Measurements from ENCODE around the gene COL12A1. TPM values are rescaled to one million over a fixed set of nuclear protein-coding genes. Genes with fewer than 3 reads are reported as not detected.

Gene COL12A1
- total and polyA plus RNA-seq, 2 experiments from 2014 or later = 0.32 to 0.66 TPM

DNA sequence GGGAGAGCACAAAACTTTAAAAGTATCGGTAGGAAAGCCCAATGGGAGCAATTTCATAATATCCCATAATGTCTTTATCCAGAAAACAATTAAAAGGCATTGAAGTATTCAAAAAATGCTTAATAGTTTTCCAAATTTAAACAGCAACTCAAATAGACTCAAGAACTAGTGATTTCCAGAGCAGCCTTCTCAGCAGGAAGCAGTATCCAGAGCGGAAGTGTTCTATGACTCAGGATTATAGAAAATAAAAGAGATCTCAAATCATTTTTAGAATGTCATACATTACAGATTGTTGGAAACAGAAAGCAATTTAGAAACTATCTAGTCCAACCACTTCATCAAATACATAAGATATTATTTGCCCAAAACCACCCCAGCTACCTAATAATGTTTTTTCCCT lies 79.3 kb downstream of the COL12A1 start:
- no peaks in the 10 kb centered on the region for H3K36me3 ChIP-seq
- DNase-seq (ENCODE audit: low read depth in 1 of 2, low spot score in 1 of 2) = no peak
- TF ChIP-seq CTCF (IDR thresholded peaks at IDR 0.05; ENCODE audit: low read depth, low read length) = no peak
- no peak overlapping the region for H3K4me3 ChIP-seq
- no peaks in the 10 kb centered on the region for H3K27me3 ChIP-seq
- no peak overlapping the region for H3K27ac ChIP-seq
- no peaks in the 10 kb centered on the region for H3K4me1 ChIP-seq (ENCODE audit: low read depth)
- H3K9me3 ChIP-seq (ENCODE audit: low read depth) = no peaks in the 10 kb centered on the region

- H3K4me3 ChIP-seq = no peak overlapping the region
- no peak for DNase-seq (ENCODE audit: low read depth in 1 of 2, low spot score in 1 of 2)
- H3K4me1 ChIP-seq (ENCODE audit: low read depth) = no peaks in the 10 kb centered on the region
- no peaks in the 10 kb centered on the region for H3K27me3 ChIP-seq
- H3K9me3 ChIP-seq (ENCODE audit: low read depth) = no peaks in the 10 kb centered on the region
- no peak overlapping the region for H3K27ac ChIP-seq
- no peaks in the 10 kb centered on the region for H3K36me3 ChIP-seq
- TF ChIP-seq CTCF (IDR thresholded peaks at IDR 0.05; ENCODE audit: low read depth, low read length) = no peak
Measured at GRCh38 chr6:75124983-75125382, 80.9 kb downstream of the COL12A1 start.

- DNase-seq (ENCODE audit: low read depth in 1 of 2, low spot score in 1 of 2) = no peak
- Histone ChIP-seq H3K36me3 (no peaks in the 10 kb centered on the region), H3K4me3 (no peak overlapping the region), H3K27ac (no peak overlapping the region), H3K9me3 (ENCODE audit: low read depth) (no peaks in the 10 kb centered on the region), H3K27me3 (no peaks in the 10 kb centered on the region), H3K4me1 (ENCODE audit: low read depth) (no peaks in the 10 kb centered on the region)
- no peak for TF ChIP-seq CTCF (IDR thresholded peaks at IDR 0.05; ENCODE audit: low read depth, low read length)
Measured at GRCh38 chr6:75124085-75124484, 81.8 kb downstream of the COL12A1 start.

DNA sequence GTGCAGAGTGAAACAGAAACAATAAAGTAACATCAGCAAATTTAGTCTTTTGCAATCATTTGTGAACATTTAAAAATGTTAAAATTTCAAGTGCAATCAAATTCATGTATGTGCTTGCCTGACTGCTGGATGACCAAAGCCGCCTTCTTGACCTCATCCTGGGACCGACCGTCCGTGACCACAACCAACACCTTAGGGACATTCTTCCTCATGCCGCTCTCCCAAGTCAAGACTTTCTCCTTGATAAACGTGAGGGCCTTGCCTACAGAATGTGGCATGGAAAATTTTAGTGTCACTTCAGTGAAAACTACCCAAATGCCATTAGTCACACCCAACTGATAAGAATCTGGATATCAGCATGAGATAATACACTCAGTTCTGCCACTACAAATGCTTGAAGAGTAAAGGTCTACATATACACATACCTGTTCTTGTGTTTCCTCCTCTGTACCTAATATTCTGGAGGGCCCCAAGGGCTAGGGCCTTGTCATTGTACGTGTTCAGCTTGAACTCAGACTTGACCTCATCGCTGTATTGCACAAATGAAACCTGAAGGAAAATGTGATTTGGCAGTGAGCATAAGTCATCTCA lies 86.8 kb downstream of the COL12A1 start:
- H3K27me3 ChIP-seq = no peaks in the 10 kb centered on the region
- DNase-seq (ENCODE audit: low read depth in 1 of 2, low spot score in 1 of 2) = no peak
- no peak overlapping the region for H3K4me3 ChIP-seq
- no peaks in the 10 kb centered on the region for H3K36me3 ChIP-seq
- H3K27ac ChIP-seq = no peak overlapping the region
- no peaks in the 10 kb centered on the region for H3K4me1 ChIP-seq (ENCODE audit: low read depth)
- no peak for TF ChIP-seq CTCF (IDR thresholded peaks at IDR 0.05; ENCODE audit: low read depth, low read length)
- no peaks in the 10 kb centered on the region for H3K9me3 ChIP-seq (ENCODE audit: low read depth)

DNA sequence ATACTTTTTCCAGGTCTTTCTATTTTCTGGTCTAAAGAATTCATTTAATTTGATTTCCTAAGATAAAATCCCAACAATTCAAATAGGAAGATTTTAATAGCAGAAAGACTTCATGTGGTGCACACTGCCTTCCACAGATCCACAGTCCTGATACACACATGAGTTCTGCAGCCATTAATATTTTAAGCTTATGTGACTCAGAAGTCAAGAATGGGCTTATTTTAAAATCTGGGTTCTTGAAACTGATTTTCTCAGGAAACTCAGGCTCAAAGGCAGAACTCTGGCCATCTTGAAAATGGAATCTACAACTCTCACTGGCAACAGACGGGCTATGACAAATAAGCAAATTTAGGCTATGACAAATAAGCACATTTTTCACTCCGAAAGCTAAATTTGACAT lies 88.2 kb downstream of the COL12A1 start:
- no peaks in the 10 kb centered on the region for H3K36me3 ChIP-seq
- H3K9me3 ChIP-seq (ENCODE audit: low read depth) = no peaks in the 10 kb centered on the region
- H3K27ac ChIP-seq = no peak overlapping the region
- H3K4me3 ChIP-seq = no peak overlapping the region
- DNase-seq (ENCODE audit: low read depth in 1 of 2, low spot score in 1 of 2) = no peak
- TF ChIP-seq CTCF (IDR thresholded peaks at IDR 0.05; ENCODE audit: low read depth, low read length) = no peak
- no peaks in the 10 kb centered on the region for H3K27me3 ChIP-seq
- H3K4me1 ChIP-seq (ENCODE audit: low read depth) = no peaks in the 10 kb centered on the region

DNA sequence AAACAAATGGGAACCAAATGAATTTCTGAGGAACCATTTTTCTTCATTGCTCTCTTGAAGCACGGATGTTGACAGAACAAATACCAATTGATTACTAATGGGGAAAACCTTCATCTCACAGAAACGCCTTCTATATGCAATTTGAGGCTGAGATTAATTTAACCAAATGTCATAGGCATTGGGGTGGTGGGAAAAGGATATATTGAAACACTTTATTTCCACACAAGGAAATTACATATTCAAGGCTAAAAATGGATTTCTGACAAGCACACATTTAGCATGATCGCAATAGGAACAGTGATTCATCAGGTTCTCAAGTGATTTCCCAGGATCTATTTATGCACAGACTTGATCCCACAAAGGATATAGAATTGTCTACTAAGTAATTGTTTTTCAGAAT lies 88.9 kb downstream of the COL12A1 start:
- no peaks in the 10 kb centered on the region for H3K4me1 ChIP-seq (ENCODE audit: low read depth)
- no peak for DNase-seq (ENCODE audit: low read depth in 1 of 2, low spot score in 1 of 2)
- H3K4me3 ChIP-seq = no peak overlapping the region
- no peaks in the 10 kb centered on the region for H3K36me3 ChIP-seq
- TF ChIP-seq CTCF (IDR thresholded peaks at IDR 0.05; ENCODE audit: low read depth, low read length) = no peak
- no peaks in the 10 kb centered on the region for H3K27me3 ChIP-seq
- no peaks in the 10 kb centered on the region for H3K9me3 ChIP-seq (ENCODE audit: low read depth)
- H3K27ac ChIP-seq = no peak overlapping the region

All from cardiac muscle cell (in vitro differentiated cells and primary cell).